Measurements from ENCODE around the gene PROM2. TPM values are rescaled to one million over a fixed set of nuclear protein-coding genes. Genes with fewer than 3 reads are reported as not detected.
A peak's percentile ranks its signal among the peaks of the same experiment; 100 is the strongest.

Gene PROM2
- total and polyA plus RNA-seq, 2 experiments from 2014 or later = 2.1 to 2.2 TPM

DNA sequence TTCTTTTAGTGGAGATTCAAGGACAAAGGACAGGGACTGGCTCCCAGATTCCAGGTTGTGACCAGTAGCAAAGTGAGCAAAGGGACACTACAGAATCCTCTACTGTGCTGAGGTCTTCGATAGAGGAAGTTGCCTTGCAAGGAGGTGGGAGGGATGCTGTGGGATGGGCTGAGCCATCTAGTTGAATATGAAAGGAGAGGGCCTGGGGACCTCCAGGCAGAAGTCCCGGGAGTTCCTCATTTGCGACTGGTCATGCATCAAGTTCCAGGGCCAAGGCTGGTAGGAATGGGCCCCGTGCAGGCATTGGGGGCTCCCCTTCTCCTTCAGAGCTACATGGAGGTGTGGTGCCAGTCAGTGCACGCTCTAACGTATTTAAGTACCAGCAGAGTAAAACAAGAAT is 12.6 kb upstream of the PROM2 start:
- DNase-seq (ENCODE audit: low spot score) (peak; percentile 20), ATAC-seq (peak; percentile 62)
- H3K27me3 Mint-ChIP-seq (ENCODE audit: insufficient read depth, low read depth, poor library complexity) = peaks cover 12% of the 10 kb centered on the region

More for the DNA sequence above, 12.6 kb upstream of the PROM2 start:
- no peaks in the 10 kb centered on the region for H3K79me2 ChIP-seq (replicated peaks; ENCODE audit: insufficient read depth)
- H4K20me1 ChIP-seq (replicated peaks; ENCODE audit: insufficient read depth) = no peaks in the 10 kb centered on the region
- no peaks in the 10 kb centered on the region for H3F3A ChIP-seq (replicated peaks; ENCODE audit: low read depth)
- H3K27me3 ChIP-seq (ENCODE audit: insufficient read depth) = no peaks in the 10 kb centered on the region
- H3K27ac ChIP-seq (ENCODE audit: low read depth) = no peak overlapping the region
- Mint-ChIP-seq H3K36me3 (ENCODE audit: low read depth) (peaks cover 15% of the 10 kb centered on the region; the same call in 2 of the 3 replicates), H3K27ac (no peak overlapping the region; the same call in 1 of the 2 replicates), H3K9me3 (peaks cover 34% of the 10 kb centered on the region), H3K4me3 (no peak overlapping the region), H3K4me1 (peaks cover 7% of the 10 kb centered on the region; the same call in 2 of the 3 replicates)
- TF ChIP-seq, protein P1, sequence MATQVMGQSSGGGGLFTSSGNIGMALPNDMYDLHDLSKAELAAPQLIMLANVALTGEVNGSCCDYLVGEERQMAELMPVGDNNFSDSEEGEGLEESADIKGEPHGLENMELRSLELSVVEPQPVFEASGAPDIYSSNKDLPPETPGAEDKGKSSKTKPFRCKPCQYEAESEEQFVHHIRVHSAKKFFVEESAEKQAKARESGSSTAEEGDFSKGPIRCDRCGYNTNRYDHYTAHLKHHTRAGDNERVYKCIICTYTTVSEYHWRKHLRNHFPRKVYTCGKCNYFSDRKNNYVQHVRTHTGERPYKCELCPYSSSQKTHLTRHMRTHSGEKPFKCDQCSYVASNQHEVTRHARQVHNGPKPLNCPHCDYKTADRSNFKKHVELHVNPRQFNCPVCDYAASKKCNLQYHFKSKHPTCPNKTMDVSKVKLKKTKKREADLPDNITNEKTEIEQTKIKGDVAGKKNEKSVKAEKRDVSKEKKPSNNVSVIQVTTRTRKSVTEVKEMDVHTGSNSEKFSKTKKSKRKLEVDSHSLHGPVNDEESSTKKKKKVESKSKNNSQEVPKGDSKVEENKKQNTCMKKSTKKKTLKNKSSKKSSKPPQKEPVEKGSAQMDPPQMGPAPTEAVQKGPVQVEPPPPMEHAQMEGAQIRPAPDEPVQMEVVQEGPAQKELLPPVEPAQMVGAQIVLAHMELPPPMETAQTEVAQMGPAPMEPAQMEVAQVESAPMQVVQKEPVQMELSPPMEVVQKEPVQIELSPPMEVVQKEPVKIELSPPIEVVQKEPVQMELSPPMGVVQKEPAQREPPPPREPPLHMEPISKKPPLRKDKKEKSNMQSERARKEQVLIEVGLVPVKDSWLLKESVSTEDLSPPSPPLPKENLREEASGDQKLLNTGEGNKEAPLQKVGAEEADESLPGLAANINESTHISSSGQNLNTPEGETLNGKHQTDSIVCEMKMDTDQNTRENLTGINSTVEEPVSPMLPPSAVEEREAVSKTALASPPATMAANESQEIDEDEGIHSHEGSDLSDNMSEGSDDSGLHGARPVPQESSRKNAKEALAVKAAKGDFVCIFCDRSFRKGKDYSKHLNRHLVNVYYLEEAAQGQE (IDR thresholded peaks at IDR 0.05; ENCODE audit: unreplicated experiment) = no peak
- TF ChIP-seq POLR2AphosphoS5 (IDR thresholded peaks at IDR 0.05; ENCODE audit: low read depth) (no peak), CREB1 (CRISPR knock-in tag; IDR thresholded peaks at IDR 0.05; ENCODE audit: low read depth) (no peak), JUNB (IDR thresholded peaks at IDR 0.05; ENCODE audit: unreplicated experiment) (no peak), ZNF462 (CRISPR knock-in tag; IDR thresholded peaks at IDR 0.05) (no peak), STAT1 (IDR thresholded peaks at IDR 0.05; ENCODE audit: unreplicated experiment) (no peak), ETS1 (IDR thresholded peaks at IDR 0.05) (no peak), EZH2 (IDR thresholded peaks at IDR 0.05; ENCODE audit: low read depth, unreplicated experiment) (no peak), ZNF331 (CRISPR knock-in tag; IDR thresholded peaks at IDR 0.05; ENCODE audit: low read depth) (no peak), EZH2phosphoT487 (IDR thresholded peaks at IDR 0.05; ENCODE audit: unreplicated experiment) (no peak), ZNF114 (CRISPR knock-in tag; IDR thresholded peaks at IDR 0.05) (no peak), NANOG (IDR thresholded peaks at IDR 0.05; ENCODE audit: borderline replicate concordance) (no peak)
- TF ChIP-seq, protein P2, sequence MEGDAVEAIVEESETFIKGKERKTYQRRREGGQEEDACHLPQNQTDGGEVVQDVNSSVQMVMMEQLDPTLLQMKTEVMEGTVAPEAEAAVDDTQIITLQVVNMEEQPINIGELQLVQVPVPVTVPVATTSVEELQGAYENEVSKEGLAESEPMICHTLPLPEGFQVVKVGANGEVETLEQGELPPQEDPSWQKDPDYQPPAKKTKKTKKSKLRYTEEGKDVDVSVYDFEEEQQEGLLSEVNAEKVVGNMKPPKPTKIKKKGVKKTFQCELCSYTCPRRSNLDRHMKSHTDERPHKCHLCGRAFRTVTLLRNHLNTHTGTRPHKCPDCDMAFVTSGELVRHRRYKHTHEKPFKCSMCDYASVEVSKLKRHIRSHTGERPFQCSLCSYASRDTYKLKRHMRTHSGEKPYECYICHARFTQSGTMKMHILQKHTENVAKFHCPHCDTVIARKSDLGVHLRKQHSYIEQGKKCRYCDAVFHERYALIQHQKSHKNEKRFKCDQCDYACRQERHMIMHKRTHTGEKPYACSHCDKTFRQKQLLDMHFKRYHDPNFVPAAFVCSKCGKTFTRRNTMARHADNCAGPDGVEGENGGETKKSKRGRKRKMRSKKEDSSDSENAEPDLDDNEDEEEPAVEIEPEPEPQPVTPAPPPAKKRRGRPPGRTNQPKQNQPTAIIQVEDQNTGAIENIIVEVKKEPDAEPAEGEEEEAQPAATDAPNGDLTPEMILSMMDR (conservative IDR thresholded peaks at IDR 0.05; ENCODE audit: low read depth in 2 of 2) = no peak
- no peak overlapping the region for H3K4me2 ChIP-seq
- no peak overlapping the region for H2AFZ ChIP-seq
- H3K36me3 ChIP-seq (ENCODE audit: insufficient read depth) = no peaks in the 10 kb centered on the region
- no peak overlapping the region for H3K4me3 ChIP-seq
- H3K9me2 ChIP-seq (ENCODE audit: insufficient read depth) = no peaks in the 10 kb centered on the region; the same call in 1 of the 2 replicates
- H3K4me1 ChIP-seq (ENCODE audit: insufficient read depth) = no peaks in the 10 kb centered on the region

Data from GM23338 (cell line).